Measurements from ENCODE around the gene HEPHL1. TPM values are rescaled to one million over a fixed set of nuclear protein-coding genes. Genes with fewer than 3 reads are reported as not detected.

Gene HEPHL1
- total RNA-seq, 1 experiment from 2014 or later: not detected

DNA sequence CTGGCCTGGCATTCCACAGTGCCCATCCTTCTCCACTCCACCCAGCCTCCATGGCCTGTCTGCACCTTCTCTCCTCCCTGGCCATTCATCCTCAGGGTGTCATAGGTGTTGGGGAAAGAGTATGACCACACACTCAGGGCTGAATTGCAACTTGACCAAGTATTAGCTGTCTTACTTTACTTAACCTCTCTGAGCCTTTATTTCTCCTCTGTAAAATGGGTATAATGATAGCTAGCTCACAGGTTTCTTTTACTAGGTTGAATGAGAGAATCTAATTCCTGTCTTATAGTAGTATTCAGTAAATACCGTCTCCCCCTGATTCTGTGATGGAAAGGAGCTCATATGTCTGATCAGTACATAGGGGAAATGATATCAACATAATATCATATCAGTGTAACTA, 123.5 kb downstream of the HEPHL1 start:
- no peaks in the 10 kb centered on the region for H3K9me3 ChIP-seq (ENCODE audit: control insufficient read depth in 1 of 2, insufficient read depth in 1 of 2, low read depth in 1 of 2, low read length in 2 of 2)
- no peak for ATAC-seq
- no TSS peak for BruUV-seq (replicated peaks)
- POLR2A ChIA-PET: interaction anchor here (1.2 kb wide), 1 partner anchor 16 kb away, joined by 5 read pairs; the partner anchor contains the start of gene PANX1
- no peaks in the 10 kb centered on the region for H3K27me3 ChIP-seq (ENCODE audit: insufficient read depth, low read length)
- H4K20me1 ChIP-seq (ENCODE audit: insufficient read depth): no peaks in the 10 kb centered on the region; the same call in 1 of the 2 replicates
- RAD21 ChIA-PET (ENCODE audit: low non-redundant PET in 1 of 2, low total read pairs in 2 of 2, uncharacterized antibody in 2 of 2, unreplicated experiment in 2 of 2): no interaction called here
- peaks cover 0 to 15% of the 10 kb centered on the region in 2 experiments; a peak in 3 of 4 replicates for H3K4me1 ChIP-seq (ENCODE audit: control insufficient read depth in 1 of 2, insufficient read depth in 2 of 2, low read length in 2 of 2)
- no peak for DNase-seq (ENCODE audit: low read depth, low spot score)
- CTCF ChIA-PET: no interaction called here
- no peaks in the 10 kb centered on the region for H3K9me2 ChIP-seq (ENCODE audit: insufficient read depth)
- no peak overlapping the region for H2AFZ ChIP-seq (ENCODE audit: low read depth, low read length, poor library complexity, severe bottlenecking)
- peaks cover 94% of the 10 kb centered on the region for H3K79me2 ChIP-seq (ENCODE audit: insufficient read depth, low read length)
- TF ChIP-seq, protein P1, sequence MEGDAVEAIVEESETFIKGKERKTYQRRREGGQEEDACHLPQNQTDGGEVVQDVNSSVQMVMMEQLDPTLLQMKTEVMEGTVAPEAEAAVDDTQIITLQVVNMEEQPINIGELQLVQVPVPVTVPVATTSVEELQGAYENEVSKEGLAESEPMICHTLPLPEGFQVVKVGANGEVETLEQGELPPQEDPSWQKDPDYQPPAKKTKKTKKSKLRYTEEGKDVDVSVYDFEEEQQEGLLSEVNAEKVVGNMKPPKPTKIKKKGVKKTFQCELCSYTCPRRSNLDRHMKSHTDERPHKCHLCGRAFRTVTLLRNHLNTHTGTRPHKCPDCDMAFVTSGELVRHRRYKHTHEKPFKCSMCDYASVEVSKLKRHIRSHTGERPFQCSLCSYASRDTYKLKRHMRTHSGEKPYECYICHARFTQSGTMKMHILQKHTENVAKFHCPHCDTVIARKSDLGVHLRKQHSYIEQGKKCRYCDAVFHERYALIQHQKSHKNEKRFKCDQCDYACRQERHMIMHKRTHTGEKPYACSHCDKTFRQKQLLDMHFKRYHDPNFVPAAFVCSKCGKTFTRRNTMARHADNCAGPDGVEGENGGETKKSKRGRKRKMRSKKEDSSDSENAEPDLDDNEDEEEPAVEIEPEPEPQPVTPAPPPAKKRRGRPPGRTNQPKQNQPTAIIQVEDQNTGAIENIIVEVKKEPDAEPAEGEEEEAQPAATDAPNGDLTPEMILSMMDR (IDR thresholded peaks at IDR 0.05 in 2 of 3, conservative IDR thresholded peaks at IDR 0.05 in 1 of 3; ENCODE audit: borderline replicate concordance in 1 of 3, insufficient read depth in 1 of 3, low read depth in 2 of 3, low read length in 2 of 3): no peak
- TF ChIP-seq POLR2AphosphoS5 (IDR thresholded peaks at IDR 0.05; ENCODE audit: low read depth, low read length): no peak
- no peak for TF ChIP-seq ELF1 (IDR thresholded peaks at IDR 0.05; ENCODE audit: borderline replicate concordance, low read depth)
- no peak for TF ChIP-seq FOSL1 (IDR thresholded peaks at IDR 0.05; ENCODE audit: low read depth)
- TF ChIP-seq ZFX (IDR thresholded peaks at IDR 0.05): no peak
- no peak for TF ChIP-seq SIN3A (IDR thresholded peaks at IDR 0.05; ENCODE audit: low read depth)
- TF ChIP-seq SRF (IDR thresholded peaks at IDR 0.05; ENCODE audit: low read depth): no peak
- TF ChIP-seq RAD21 (IDR thresholded peaks at IDR 0.05; ENCODE audit: low read depth): no peak
- TF ChIP-seq JUND (IDR thresholded peaks at IDR 0.05): no peak
- TF ChIP-seq, protein P2, sequence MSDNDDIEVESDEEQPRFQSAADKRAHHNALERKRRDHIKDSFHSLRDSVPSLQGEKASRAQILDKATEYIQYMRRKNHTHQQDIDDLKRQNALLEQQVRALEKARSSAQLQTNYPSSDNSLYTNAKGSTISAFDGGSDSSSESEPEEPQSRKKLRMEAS (IDR thresholded peaks at IDR 0.05): no peak
- TF ChIP-seq, protein P3, sequence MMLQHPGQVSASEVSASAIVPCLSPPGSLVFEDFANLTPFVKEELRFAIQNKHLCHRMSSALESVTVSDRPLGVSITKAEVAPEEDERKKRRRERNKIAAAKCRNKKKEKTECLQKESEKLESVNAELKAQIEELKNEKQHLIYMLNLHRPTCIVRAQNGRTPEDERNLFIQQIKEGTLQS (IDR thresholded peaks at IDR 0.05): no peak
- no peak for TF ChIP-seq TCF7L2 (IDR thresholded peaks at IDR 0.05; ENCODE audit: borderline replicate concordance, extremely low read depth, insufficient read depth, insufficient read length)
- no peak for TF ChIP-seq SP1 (IDR thresholded peaks at IDR 0.05; ENCODE audit: low read depth)
- TF ChIP-seq CEBPB (IDR thresholded peaks at IDR 0.05; ENCODE audit: low read depth): no peak
- TF ChIP-seq EZH2 (IDR thresholded peaks at IDR 0.05): no peak
- no peak for TF ChIP-seq YY1 (IDR thresholded peaks at IDR 0.05; ENCODE audit: extremely low read depth, insufficient replicate concordance, low read depth, low read length)
- TF ChIP-seq CBX3 (IDR thresholded peaks at IDR 0.05; ENCODE audit: low read depth): no peak
- no peak for TF ChIP-seq POLR2A (IDR thresholded peaks at IDR 0.05; ENCODE audit: borderline replicate concordance, extremely low read depth, insufficient read depth, insufficient read length)
- TF ChIP-seq, protein P4, sequence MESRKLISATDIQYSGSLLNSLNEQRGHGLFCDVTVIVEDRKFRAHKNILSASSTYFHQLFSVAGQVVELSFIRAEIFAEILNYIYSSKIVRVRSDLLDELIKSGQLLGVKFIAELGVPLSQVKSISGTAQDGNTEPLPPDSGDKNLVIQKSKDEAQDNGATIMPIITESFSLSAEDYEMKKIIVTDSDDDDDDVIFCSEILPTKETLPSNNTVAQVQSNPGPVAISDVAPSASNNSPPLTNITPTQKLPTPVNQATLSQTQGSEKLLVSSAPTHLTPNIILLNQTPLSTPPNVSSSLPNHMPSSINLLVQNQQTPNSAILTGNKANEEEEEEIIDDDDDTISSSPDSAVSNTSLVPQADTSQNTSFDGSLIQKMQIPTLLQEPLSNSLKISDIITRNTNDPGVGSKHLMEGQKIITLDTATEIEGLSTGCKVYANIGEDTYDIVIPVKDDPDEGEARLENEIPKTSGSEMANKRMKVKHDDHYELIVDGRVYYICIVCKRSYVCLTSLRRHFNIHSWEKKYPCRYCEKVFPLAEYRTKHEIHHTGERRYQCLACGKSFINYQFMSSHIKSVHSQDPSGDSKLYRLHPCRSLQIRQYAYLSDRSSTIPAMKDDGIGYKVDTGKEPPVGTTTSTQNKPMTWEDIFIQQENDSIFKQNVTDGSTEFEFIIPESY (IDR thresholded peaks at IDR 0.05; ENCODE audit: extremely low read depth, insufficient replicate concordance, low read length): no peak
- intact Hi-C loops (cut with micrococcal nuclease): no loop called here
- no peaks in the 10 kb centered on the region for H3K36me3 ChIP-seq (ENCODE audit: control insufficient read depth in 1 of 2, insufficient read depth in 2 of 2, low read length in 2 of 2)
- H3K27ac ChIP-seq (ENCODE audit: low read depth, low read length): no peak overlapping the region
- no peak overlapping the region for H3K4me3 ChIP-seq (replicated peaks in 1 of 2; ENCODE audit: low read depth in 1 of 2, low read length in 2 of 2)
- H3K4me2 ChIP-seq (ENCODE audit: low read length): no peak overlapping the region
- H3K9ac ChIP-seq (ENCODE audit: low read length): no peak overlapping the region

All from HCT116 (cell line).